HUDEP-2 (cell line): ENCODE measurements around the gene TFPI2.
"Not testable (repeated sequence)": the region's sequence is repeated elsewhere in the genome, so short reads cannot be mapped to it uniquely, and the experiment has no call there.

Experiments
- DNase-seq, 76 experiments: peaks; one replicate each; lab custom pipeline; 2025; ENCODE audit not compliant: unreplicated experiment in 76 of 76; lab: John Stamatoyannopoulos, UW

TFPI2 gene

GRCh38 chr7:93890464-93891068, at the start of gene TFPI2:
Gene TFPI2 (minus strand): TSS chr7:93890753. CDS start chr7:93890678, 75 bp downstream.
- DNase-seq, result no peak

GRCh38 chr7:93938293-93938692, 47.7 kb upstream of the TFPI2 start:
- DNase-seq, result no peak

- no peak for DNase-seq
Measured at GRCh38 chr7:93937818-93938217, 47.3 kb upstream of the TFPI2 start.

GRCh38 chr7:93935102-93935501, 44.5 kb upstream of the TFPI2 start:
- peak in 10 of 76 experiments; percentile 3 to 27 (median 10) for DNase-seq

- no peak for DNase-seq
Measured at GRCh38 chr7:93933156-93933555, 42.6 kb upstream of the TFPI2 start.

GRCh38 chr7:93931655-93932054, 41.1 kb upstream of the TFPI2 start:
- DNase-seq, result no peak

GRCh38 chr7:93927585-93927984, 37.0 kb upstream of the TFPI2 start:
- DNase-seq, result no peak

- no peak for DNase-seq
Measured at GRCh38 chr7:93926800-93927199, 36.2 kb upstream of the TFPI2 start.

GRCh38 chr7:93923942-93924341, 33.4 kb upstream of the TFPI2 start:
- DNase-seq, result no peak

GRCh38 chr7:93923296-93923695, 32.7 kb upstream of the TFPI2 start:
- no peak for DNase-seq

- DNase-seq, result peak in 5 of 76 experiments; percentile 4 to 12 (median 7)
Measured at GRCh38 chr7:93921607-93922566, 31.3 kb upstream of the TFPI2 start, which contains the start of gene GNG11. Gene GNG11 (plus strand): TSS chr7:93921735. CDS start chr7:93922138, 403 bp downstream.

- DNase-seq, result no peak
Measured at GRCh38 chr7:93921186-93921585, 30.6 kb upstream of the TFPI2 start.

GRCh38 chr7:93920496-93921182, 30.1 kb upstream of the TFPI2 start:
- no peak for DNase-seq

- not testable (repeated sequence) for DNase-seq
Measured at GRCh38 chr7:93916315-93916714, 25.8 kb upstream of the TFPI2 start.

- not testable (repeated sequence) for DNase-seq
Measured at GRCh38 chr7:93915888-93916287, 25.3 kb upstream of the TFPI2 start.

GRCh38 chr7:93915206-93915842, 24.8 kb upstream of the TFPI2 start:
- DNase-seq, result not testable (repeated sequence)

- DNase-seq, result no peak
Measured at GRCh38 chr7:93914581-93915066, 24.1 kb upstream of the TFPI2 start.

GRCh38 chr7:93913197-93913596, 22.6 kb upstream of the TFPI2 start:
- DNase-seq, result no peak

GRCh38 chr7:93911661-93912060, 21.1 kb upstream of the TFPI2 start:
- DNase-seq, result not testable (repeated sequence)

- not testable (repeated sequence) for DNase-seq
Measured at GRCh38 chr7:93911242-93911641, 20.7 kb upstream of the TFPI2 start.
